K562 (cell line): ENCODE measurements around the gene TRAPPC1. TPM values are rescaled to one million over a fixed set of nuclear protein-coding genes. Genes with fewer than 3 reads are reported as not detected.

Experiments used
- ARID2 ChIP-seq: fragments of 450-650 bp; IDR thresholded peaks from 2 replicates; pipeline ENCODE4 v1.6.1; 2017; ENCODE audit warnings: antibody characterized with exemption, mild to moderate bottlenecking
- CHCHD3 ChIP-seq: fragments of 250-450 bp; sonication (Bioruptor Pico); IDR thresholded peaks from 2 replicates; pipeline ENCODE4 v2.1.2; 2022; ENCODE audit warnings: mild to moderate bottlenecking
- CTCFL ChIP-seq: IDR thresholded peaks from 2 replicates; pipeline ENCODE4 v1.6.1; 2011; ENCODE audit warnings: borderline replicate concordance, low read depth, mild to moderate bottlenecking, moderate library complexity, low read length; ENCODE audit not compliant: insufficient read depth, poor library complexity, severe bottlenecking
- ETV5 ChIP-seq: sonication (generic); formaldehyde crosslinking; IDR thresholded peaks from 2 replicates; pipeline ENCODE4 v1.4.0; 2020; ENCODE audit warnings: low read depth, mild to moderate bottlenecking, missing genetic modification reagents
- EWSR1 ChIP-seq: fragments of 450-650 bp; IDR thresholded peaks from 2 replicates; pipeline ENCODE4 v1.6.1; 2018; ENCODE audit warnings: borderline replicate concordance, mild to moderate bottlenecking, low read depth, moderate library complexity; ENCODE audit not compliant: partially characterized antibody
- FIP1L1 ChIP-seq: fragments of 200-400 bp; formaldehyde crosslinking; IDR thresholded peaks from 2 replicates; pipeline ENCODE4 v1.6.1; 2018; ENCODE audit warnings: mild to moderate bottlenecking, low read depth, low read length; ENCODE audit not compliant: poor library complexity, severe bottlenecking
- HDAC6 ChIP-seq: IDR thresholded peaks from 2 replicates; pipeline ENCODE4 v1.6.1; 2012; ENCODE audit warnings: low read depth, mild to moderate bottlenecking, control low read depth, inconsistent platforms, low read length, moderate library complexity
- MECOM ChIP-seq: fragments of 250-450 bp; sonication (Bioruptor Pico); IDR thresholded peaks from 2 replicates; pipeline ENCODE4 v1.8.0; 2022; ENCODE audit warnings: inconsistent platforms
- RBM17 ChIP-seq: fragments of 200-400 bp; formaldehyde crosslinking; IDR thresholded peaks from 2 replicates; pipeline ENCODE4 v1.6.1; 2017; ENCODE audit warnings: low read depth, mild to moderate bottlenecking, low read length, borderline replicate concordance
- SP2 ChIP-seq: IDR thresholded peaks from 2 replicates; pipeline ENCODE4 v1.6.1; 2011; ENCODE audit warnings: mild to moderate bottlenecking, low read depth, low read length, moderate library complexity; ENCODE audit not compliant: poor library complexity, severe bottlenecking; ENCODE audit errors: extremely low read depth
- TGIF2 ChIP-seq: sonication (generic); formaldehyde crosslinking; IDR thresholded peaks from 2 replicates; pipeline ENCODE4 v1.8.1; 2022; ENCODE audit warnings: mild to moderate bottlenecking, missing genetic modification reagents, moderate library complexity
- YY1 ChIP-seq, 3 experiments: IDR thresholded peaks; 2 replicates each; pipeline ENCODE4 v1.6.1; 2011; ENCODE audit warnings: low read length in 2 of 3, mild to moderate bottlenecking in 2 of 3, moderate library complexity in 2 of 3, borderline replicate concordance in 1 of 3, control low read depth in 1 of 3, low read depth in 1 of 3; ENCODE audit not compliant: insufficient read depth in 3 of 3, insufficient replicate concordance in 2 of 3, control insufficient read depth in 1 of 3, insufficient read length in 1 of 3; ENCODE audit errors: extremely low read depth in 1 of 3
- ZZZ3 ChIP-seq: fragments of 450-650 bp; IDR thresholded peaks from 2 replicates; pipeline ENCODE4 v1.6.1; 2016; ENCODE audit warnings: antibody characterized with exemption, mild to moderate bottlenecking, moderate library complexity
- polyA plus RNA-seq, 8 experiments: library from polyadenylated mRNA; depleted of rRNA in 4 of 8; stranded (reverse) in 5 of 8; unstranded in 3 of 8; fragments of >200 nt; fragmentation: Nextera tagmentation in 2 of 8; fragmentation: Illumina TruSeq in 1 of 8; extraction: Ambion mirVana in 2 of 8; extraction: Trizol in 1 of 8; gene quantifications; 2 replicates each; pipeline versions ENCODE4 v1.2.1 to v1.2.3, GENCODE V29; 2011 to 2014; ENCODE audit warnings: inconsistent platforms in 1 of 8, missing spikeins in 1 of 8
- total RNA-seq, 7 experiments: library from RNA; depleted of rRNA in 6 of 7; stranded (reverse); fragments of >200 nt in 6 of 7; fragmentation: Illumina TruSeq in 2 of 7; extraction: Trizol in 2 of 7; gene quantifications; 2 replicates each; pipeline versions ENCODE4 v1.2.1 to v1.2.3, GENCODE V29; 2011 to 2021; ENCODE audit warnings: low replicate concordance in 1 of 7
- TF ChIP-seq, protein P1 (sequence below): sonication (generic); formaldehyde crosslinking; IDR thresholded peaks from 2 replicates; pipeline ENCODE4 v1.9.0; 2022; ENCODE audit warnings: mild to moderate bottlenecking, missing genetic modification reagents
- TF ChIP-seq, protein P2 (sequence below): fragments of 450-650 bp; formaldehyde crosslinking; IDR thresholded peaks from 2 replicates; pipeline ENCODE4 v1.4.0; 2020; ENCODE audit warnings: mild to moderate bottlenecking, moderate library complexity
- TF ChIP-seq, protein P3 (sequence below): fragments of 450-650 bp; IDR thresholded peaks from 2 replicates; pipeline ENCODE4 v1.6.1; 2016; ENCODE audit warnings: borderline replicate concordance
- TF ChIP-seq, protein P4 (sequence below): sonication (generic); formaldehyde crosslinking; IDR thresholded peaks from 2 replicates; pipeline ENCODE4 v1.8.1; 2023; ENCODE audit warnings: mild to moderate bottlenecking, missing genetic modification reagents

The TRAPPC1 gene
- total and polyA plus RNA-seq, 9 of the 15 experiments (the other 6 are each of a cell fraction or from before 2014, with no cell fraction given) = 11.7 to 82.8 (median 36.2) TPM

GRCh38 chr17:7915611-7916384 is 15.9 kb downstream of the TRAPPC1 start, which contains the start of gene RNF227 (continued):
- TF ChIP-seq, protein P1, sequence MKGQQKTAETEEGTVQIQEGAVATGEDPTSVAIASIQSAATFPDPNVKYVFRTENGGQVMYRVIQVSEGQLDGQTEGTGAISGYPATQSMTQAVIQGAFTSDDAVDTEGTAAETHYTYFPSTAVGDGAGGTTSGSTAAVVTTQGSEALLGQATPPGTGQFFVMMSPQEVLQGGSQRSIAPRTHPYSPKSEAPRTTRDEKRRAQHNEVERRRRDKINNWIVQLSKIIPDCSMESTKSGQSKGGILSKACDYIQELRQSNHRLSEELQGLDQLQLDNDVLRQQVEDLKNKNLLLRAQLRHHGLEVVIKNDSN (CRISPR knock-in tag) = peak; percentile 86
- TF ChIP-seq MECOM (CRISPR knock-in tag) = no peak
- no peak for TF ChIP-seq ARID2
- TF ChIP-seq CTCFL = no peak
- TF ChIP-seq EWSR1 = no peak
- TF ChIP-seq RBM17 = no peak
- no peak for TF ChIP-seq HDAC6
- TF ChIP-seq TGIF2 = 0 out of 2 replicates have a peak, but pooled peaks have one; percentile 38
- TF ChIP-seq FIP1L1 = no peak
- no peak for TF ChIP-seq SP2
- TF ChIP-seq, protein P2, sequence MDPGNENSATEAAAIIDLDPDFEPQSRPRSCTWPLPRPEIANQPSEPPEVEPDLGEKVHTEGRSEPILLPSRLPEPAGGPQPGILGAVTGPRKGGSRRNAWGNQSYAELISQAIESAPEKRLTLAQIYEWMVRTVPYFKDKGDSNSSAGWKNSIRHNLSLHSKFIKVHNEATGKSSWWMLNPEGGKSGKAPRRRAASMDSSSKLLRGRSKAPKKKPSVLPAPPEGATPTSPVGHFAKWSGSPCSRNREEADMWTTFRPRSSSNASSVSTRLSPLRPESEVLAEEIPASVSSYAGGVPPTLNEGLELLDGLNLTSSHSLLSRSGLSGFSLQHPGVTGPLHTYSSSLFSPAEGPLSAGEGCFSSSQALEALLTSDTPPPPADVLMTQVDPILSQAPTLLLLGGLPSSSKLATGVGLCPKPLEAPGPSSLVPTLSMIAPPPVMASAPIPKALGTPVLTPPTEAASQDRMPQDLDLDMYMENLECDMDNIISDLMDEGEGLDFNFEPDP (CRISPR knock-in tag) = no peak
- TF ChIP-seq, protein P3, sequence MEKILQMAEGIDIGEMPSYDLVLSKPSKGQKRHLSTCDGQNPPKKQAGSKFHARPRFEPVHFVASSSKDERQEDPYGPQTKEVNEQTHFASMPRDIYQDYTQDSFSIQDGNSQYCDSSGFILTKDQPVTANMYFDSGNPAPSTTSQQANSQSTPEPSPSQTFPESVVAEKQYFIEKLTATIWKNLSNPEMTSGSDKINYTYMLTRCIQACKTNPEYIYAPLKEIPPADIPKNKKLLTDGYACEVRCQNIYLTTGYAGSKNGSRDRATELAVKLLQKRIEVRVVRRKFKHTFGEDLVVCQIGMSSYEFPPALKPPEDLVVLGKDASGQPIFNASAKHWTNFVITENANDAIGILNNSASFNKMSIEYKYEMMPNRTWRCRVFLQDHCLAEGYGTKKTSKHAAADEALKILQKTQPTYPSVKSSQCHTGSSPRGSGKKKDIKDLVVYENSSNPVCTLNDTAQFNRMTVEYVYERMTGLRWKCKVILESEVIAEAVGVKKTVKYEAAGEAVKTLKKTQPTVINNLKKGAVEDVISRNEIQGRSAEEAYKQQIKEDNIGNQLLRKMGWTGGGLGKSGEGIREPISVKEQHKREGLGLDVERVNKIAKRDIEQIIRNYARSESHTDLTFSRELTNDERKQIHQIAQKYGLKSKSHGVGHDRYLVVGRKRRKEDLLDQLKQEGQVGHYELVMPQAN = no peak; the same call in 1 of the 2 replicates
- no peak for TF ChIP-seq YY1 (IDR thresholded peaks at IDR 0.05; ENCODE audit: borderline replicate concordance in 1 of 3, control insufficient read depth in 1 of 3, extremely low read depth in 1 of 3, insufficient read depth in 3 of 3, insufficient read length in 1 of 3, insufficient replicate concordance in 2 of 3, low read depth in 1 of 3, low read length in 2 of 3)
- 0 out of 2 replicates have a peak, but pooled peaks have one; percentile 54 for TF ChIP-seq ETV5 (CRISPR knock-in tag)
- TF ChIP-seq ZZZ3 = no peak
- TF ChIP-seq, protein P4, sequence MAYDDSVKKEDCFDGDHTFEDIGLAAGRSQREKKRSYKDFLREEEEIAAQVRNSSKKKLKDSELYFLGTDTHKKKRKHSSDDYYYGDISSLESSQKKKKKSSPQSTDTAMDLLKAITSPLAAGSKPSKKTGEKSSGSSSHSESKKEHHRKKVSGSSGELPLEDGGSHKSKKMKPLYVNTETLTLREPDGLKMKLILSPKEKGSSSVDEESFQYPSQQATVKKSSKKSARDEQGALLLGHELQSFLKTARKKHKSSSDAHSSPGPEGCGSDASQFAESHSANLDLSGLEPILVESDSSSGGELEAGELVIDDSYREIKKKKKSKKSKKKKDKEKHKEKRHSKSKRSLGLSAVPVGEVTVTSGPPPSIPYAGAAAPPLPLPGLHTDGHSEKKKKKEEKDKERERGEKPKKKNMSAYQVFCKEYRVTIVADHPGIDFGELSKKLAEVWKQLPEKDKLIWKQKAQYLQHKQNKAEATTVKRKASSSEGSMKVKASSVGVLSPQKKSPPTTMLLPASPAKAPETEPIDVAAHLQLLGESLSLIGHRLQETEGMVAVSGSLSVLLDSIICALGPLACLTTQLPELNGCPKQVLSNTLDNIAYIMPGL (CRISPR knock-in tag) = no peak; the same call in 1 of the 2 replicates
- no peak for TF ChIP-seq CHCHD3 (CRISPR knock-in tag)
